Measurements from ENCODE around the gene HDAC6.

GRCh38 chrX:48839686-48840085 lies 37.8 kb downstream of the HDAC6 start:
- TF ChIP-seq, protein P1, sequence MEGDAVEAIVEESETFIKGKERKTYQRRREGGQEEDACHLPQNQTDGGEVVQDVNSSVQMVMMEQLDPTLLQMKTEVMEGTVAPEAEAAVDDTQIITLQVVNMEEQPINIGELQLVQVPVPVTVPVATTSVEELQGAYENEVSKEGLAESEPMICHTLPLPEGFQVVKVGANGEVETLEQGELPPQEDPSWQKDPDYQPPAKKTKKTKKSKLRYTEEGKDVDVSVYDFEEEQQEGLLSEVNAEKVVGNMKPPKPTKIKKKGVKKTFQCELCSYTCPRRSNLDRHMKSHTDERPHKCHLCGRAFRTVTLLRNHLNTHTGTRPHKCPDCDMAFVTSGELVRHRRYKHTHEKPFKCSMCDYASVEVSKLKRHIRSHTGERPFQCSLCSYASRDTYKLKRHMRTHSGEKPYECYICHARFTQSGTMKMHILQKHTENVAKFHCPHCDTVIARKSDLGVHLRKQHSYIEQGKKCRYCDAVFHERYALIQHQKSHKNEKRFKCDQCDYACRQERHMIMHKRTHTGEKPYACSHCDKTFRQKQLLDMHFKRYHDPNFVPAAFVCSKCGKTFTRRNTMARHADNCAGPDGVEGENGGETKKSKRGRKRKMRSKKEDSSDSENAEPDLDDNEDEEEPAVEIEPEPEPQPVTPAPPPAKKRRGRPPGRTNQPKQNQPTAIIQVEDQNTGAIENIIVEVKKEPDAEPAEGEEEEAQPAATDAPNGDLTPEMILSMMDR (IDR thresholded peaks at IDR 0.05): no peak
- TF ChIP-seq POLR2A (IDR thresholded peaks at IDR 0.05): no peak

Data from Peyer's patch (tissue), 4 donors.